ENCODE data around the gene MRPL27. TPM values are rescaled to one million over a fixed set of nuclear protein-coding genes. Genes with fewer than 3 reads are reported as not detected.

The MRPL27 gene
- 106 TPM for total RNA-seq (2021; ENCODE audit: unreplicated experiment)
- polyA plus RNA-seq (2012) = 140 and 142 TPM in 2 replicates
- Bru-seq, nascent RNA = percentile 95 among the genes with signal in this experiment
- percentile 89 among the genes with signal in this experiment for BruChase-seq, experiment 1, labeled RNA remaining after a 6-hour chase
- percentile 94 among the genes with signal in this experiment for BruChase-seq, experiment 2, labeled RNA remaining after a 2-hour chase
- long read RNA-seq, transcript MRPL27-202 (3 exons, 2,441 nt) = minor isoform, 5 of 95 reads
- long read RNA-seq, transcript MRPL27-201 (4 exons, 716 nt) = major isoform, 70 of 95 reads
- long read RNA-seq, partial matches to known transcripts = 12 of 95 reads
- long read RNA-seq, other reads (novel, unspliced or antisense) = 5 of 95 reads

GRCh38 chr17:50372758-50373556 is at the start of gene MRPL27, which contains the start of gene EME1:
MRPL27 (minus strand) TSS chr17:50373184; CDS start chr17:50373170, 14 bp downstream.
EME1 (plus strand) TSS chr17:50373229; CDS start chr17:50375209, 1,980 bp downstream.
- peak within 1 kb of the TSS; percentile 88 for H3K9ac ChIP-seq (ENCODE audit: low read length)
- H3K9me3 ChIP-seq (ENCODE audit: control insufficient read depth in 1 of 2, insufficient read depth in 1 of 2, low read depth in 1 of 2, low read length in 2 of 2) = no peaks in the 10 kb centered on the region
- peaks cover 27 to 29% of the 10 kb centered on the region in 2 experiments for H3K36me3 ChIP-seq (ENCODE audit: control insufficient read depth in 1 of 2, insufficient read depth in 2 of 2, low read length in 2 of 2)
- H3K9me2 ChIP-seq (ENCODE audit: insufficient read depth) = no peaks in the 10 kb centered on the region
- H2AFZ ChIP-seq (ENCODE audit: low read depth, low read length, poor library complexity, severe bottlenecking) = peak within 1 kb of the TSS; percentile 47
- DNase-seq (ENCODE audit: low read depth, low spot score) (peak; percentile 90), ATAC-seq (peak; percentile 88)
- ChIA-PET CTCF (interaction anchor here (1.4 to 1.9 kb wide), 2 partner anchors 11 to 24 kb away, joined by 7 to 8 read pairs; partner anchors contain the start of gene LRRC59), POLR2A (interaction anchor here (1.7 to 2.6 kb wide), 2 partner anchors 11 to 24 kb away, joined by 9 to 12 read pairs; partner anchors contain the start of gene LRRC59), RAD21 (ENCODE audit: low non-redundant PET in 1 of 2, low total read pairs in 2 of 2, uncharacterized antibody in 2 of 2, unreplicated experiment in 2 of 2) (no interaction called here)
- peaks cover 9 to 16% of the 10 kb centered on the region in 2 experiments for H3K4me1 ChIP-seq (ENCODE audit: control insufficient read depth in 1 of 2, insufficient read depth in 2 of 2, low read length in 2 of 2)
- TF ChIP-seq CEBPB (IDR thresholded peaks at IDR 0.05; ENCODE audit: low read depth) (no peak), CBX3 (IDR thresholded peaks at IDR 0.05; ENCODE audit: low read depth) (peak; percentile 81), SIN3A (IDR thresholded peaks at IDR 0.05; ENCODE audit: low read depth) (peak; percentile 100), POLR2A (IDR thresholded peaks at IDR 0.05; ENCODE audit: borderline replicate concordance, extremely low read depth, insufficient read depth, insufficient read length) (peak; percentile 95), POLR2AphosphoS5 (IDR thresholded peaks at IDR 0.05; ENCODE audit: low read depth, low read length) (peak; percentile 98), SRF (IDR thresholded peaks at IDR 0.05; ENCODE audit: low read depth) (0 out of 2 replicates have a peak, but pooled peaks have one; percentile 16), TCF7L2 (IDR thresholded peaks at IDR 0.05; ENCODE audit: borderline replicate concordance, extremely low read depth, insufficient read depth, insufficient read length) (peak; percentile 33), ZBTB33 (IDR thresholded peaks at IDR 0.05; ENCODE audit: extremely low read depth, insufficient replicate concordance, low read length) (no peak), ZFX (IDR thresholded peaks at IDR 0.05) (peak; percentile 93; the same call in 1 of the 2 replicates), EGR1 (IDR thresholded peaks at IDR 0.05; ENCODE audit: low read depth) (peak; percentile 76), YY1 (IDR thresholded peaks at IDR 0.05; ENCODE audit: extremely low read depth, insufficient replicate concordance, low read depth, low read length) (peak; percentile 96), MAX (IDR thresholded peaks at IDR 0.05) (peak; percentile 99), SP1 (IDR thresholded peaks at IDR 0.05; ENCODE audit: low read depth) (peak; percentile 46), ELF1 (IDR thresholded peaks at IDR 0.05; ENCODE audit: borderline replicate concordance, low read depth) (no peak; the same call in 1 of the 2 replicates)
- intact Hi-C loops (cut with micrococcal nuclease) = no loop called here
- peaks cover 55% of the 10 kb centered on the region for H3K79me2 ChIP-seq (ENCODE audit: insufficient read depth, low read length)
- BruUV-seq (replicated peaks) = TSS peak; percentile 68
- no peaks in the 10 kb centered on the region for H4K20me1 ChIP-seq (ENCODE audit: insufficient read depth)
- no peaks in the 10 kb centered on the region for H3K27me3 ChIP-seq (ENCODE audit: insufficient read depth, low read length)
- H3K4me3 ChIP-seq (replicated peaks in 1 of 2; ENCODE audit: low read depth in 1 of 2, low read length in 2 of 2) = peak within 1 kb of the TSS; percentile 54 to 67
- H3K4me2 ChIP-seq (ENCODE audit: low read length) = peak within 1 kb of the TSS; percentile 76
- peak within 1 kb of the TSS; percentile 82 for H3K27ac ChIP-seq (ENCODE audit: low read depth, low read length)

Data from HCT116 (cell line).